ENCODE results near the gene P3H2. TPM values are rescaled to one million over a fixed set of nuclear protein-coding genes. Genes with fewer than 3 reads are reported as not detected.

The P3H2 gene
- total and polyA plus RNA-seq, 2 of the 4 experiments (the other 2 are of a cell fraction), result 54.7 to 64.3 TPM

GRCh38 chr3:190034446-190034845 is 86.3 kb downstream of the P3H2 start:
- BruUV-seq (replicated peaks), result no TSS peak
- H2AFZ ChIP-seq (replicated peaks; ENCODE audit: low read length, poor library complexity), result no peak overlapping the region
- DNase-seq (no peak), ATAC-seq (ENCODE audit: low read depth) (no peak)
- H3K23ac ChIP-seq (ENCODE audit: low read depth, low read length), result no peak overlapping the region
- H3K9me3 ChIP-seq (ENCODE audit: control insufficient read depth, insufficient read depth, low read length), result no peaks in the 10 kb centered on the region
- intact Hi-C loops (cut with micrococcal nuclease), result no loop called here
- H3K9ac ChIP-seq (ENCODE audit: low read depth, low read length), result no peak overlapping the region
- H4K5ac ChIP-seq (ENCODE audit: low read depth, low read length), result no peak overlapping the region
- H3K9me1 ChIP-seq (ENCODE audit: insufficient read depth, low read length), result peaks cover 3% of the 10 kb centered on the region; the same call in 1 of the 2 replicates
- no peak overlapping the region for H3K4me3 ChIP-seq (ENCODE audit: insufficient read depth, low read depth, low read length)
- POLR2A ChIA-PET (ENCODE audit: unreplicated experiment), result no interaction called here
- H2BK120ac ChIP-seq (ENCODE audit: low read depth, low read length), result no peak overlapping the region
- no peak overlapping the region for H2AK5ac ChIP-seq (ENCODE audit: low read depth, low read length)
- H2BK15ac ChIP-seq (ENCODE audit: low read depth, low read length), result no peak overlapping the region
- no peak overlapping the region for H2BK5ac ChIP-seq (ENCODE audit: low read depth, low read length, poor library complexity, severe bottlenecking)
- H3K4me1 ChIP-seq (ENCODE audit: control insufficient read depth, insufficient read depth, low read length), result peaks cover 3% of the 10 kb centered on the region; the same call in 1 of the 2 replicates
- dilution Hi-C loops (cut with HindIII; ENCODE audit: low sequenced_read_pairs, unreplicated experiment), result no loop called here
- H3K18ac ChIP-seq (ENCODE audit: low read depth, low read length), result no peak overlapping the region
- no peak overlapping the region; the same call in 1 of the 2 replicates for H3K14ac ChIP-seq (replicated peaks; ENCODE audit: low read depth, low read length)
- H4K8ac ChIP-seq (ENCODE audit: low read depth in 2 of 2, low read length in 2 of 2), result no peak overlapping the region
- H3K79me1 ChIP-seq (ENCODE audit: low read depth in 1 of 2, low read length in 2 of 2), result peaks cover 3 to 47% of the 10 kb centered on the region in 2 experiments; a peak in 3 of 4 replicates
- H3K4ac ChIP-seq (ENCODE audit: low read depth, low read length), result no peak overlapping the region
- no peak overlapping the region for H2BK20ac ChIP-seq (ENCODE audit: low read depth, low read length)
- no peak overlapping the region for H3K4me2 ChIP-seq (ENCODE audit: low read depth, low read length)
- no peak overlapping the region for H2AK9ac ChIP-seq (replicated peaks; ENCODE audit: low read depth, low read length, poor library complexity)
- no peaks in the 10 kb centered on the region for H3K27me3 ChIP-seq (ENCODE audit: control insufficient read depth, insufficient read depth, low read length)
- H3K56ac ChIP-seq (ENCODE audit: extremely low read depth, insufficient read depth, low read length), result no peak overlapping the region
- H4K20me1 ChIP-seq (ENCODE audit: insufficient read depth, low read length), result no peaks in the 10 kb centered on the region
- CTCF ChIA-PET, result no interaction called here
- in situ Hi-C loops (cut with MboI; ENCODE audit: low sequenced_read_pairs), result no loop called here
- TF ChIP-seq RFX5 (IDR thresholded peaks at IDR 0.05; ENCODE audit: low read depth, low read length), result no peak
- no peak for TF ChIP-seq FOS (IDR thresholded peaks at IDR 0.05; ENCODE audit: low read depth, low read length)
- WGBS, 2 experiments (ENCODE audit: extremely low coverage in 2 of 2, insufficient read length in 1 of 2), result no CpG with 5 or more reads among the region's 3 CpGs
- H3K36me3 ChIP-seq (ENCODE audit: control insufficient read depth, insufficient read depth, low read length), result no peaks in the 10 kb centered on the region
- no peak overlapping the region for H4K91ac ChIP-seq (ENCODE audit: insufficient read depth, low read depth, low read length)
- no peak overlapping the region for H3K27ac ChIP-seq (ENCODE audit: insufficient read depth, low read length)

Measured in IMR-90 (cell line).